H9 (cell line): ENCODE data around the gene CHL1. TPM values are rescaled to one million over a fixed set of nuclear protein-coding genes. Genes with fewer than 3 reads are reported as not detected.

ENCODE experiments used
- DNase-seq: peaks from one replicate; pipeline ENCODE4 v3.0.0-alpha.2; 2017
- H2AFZ ChIP-seq: one replicate; pipeline ENCODE4 v1.6.1; 2013; ENCODE audit warnings: mild to moderate bottlenecking, low read length, control low read depth, moderate library complexity
- H2AK5ac ChIP-seq: 2 replicates; pipeline ENCODE4 v1.6.1; 2013; ENCODE audit warnings: low read length, control low read depth, mixed read lengths; ENCODE audit not compliant: insufficient read length
- H2BK120ac ChIP-seq: one replicate; pipeline ENCODE4 v1.6.1; 2013; ENCODE audit warnings: low read depth, mild to moderate bottlenecking, low read length, control low read depth, inconsistent platforms; ENCODE audit not compliant: poor library complexity, severe bottlenecking
- H2BK12ac ChIP-seq: 2 replicates; pipeline ENCODE4 v1.6.1; 2013; ENCODE audit warnings: low read length, control low read depth, mixed read lengths, low read depth; ENCODE audit not compliant: insufficient read length
- H2BK15ac ChIP-seq: 2 replicates; pipeline ENCODE4 v1.6.1; 2013; ENCODE audit warnings: low read depth, low read length, control low read depth
- H2BK20ac ChIP-seq: one replicate; pipeline ENCODE4 v1.6.1; 2013; ENCODE audit warnings: low read depth, mild to moderate bottlenecking, low read length, control low read depth, inconsistent platforms; ENCODE audit not compliant: poor library complexity, severe bottlenecking
- H2BK5ac ChIP-seq: 2 replicates; pipeline ENCODE4 v1.6.1; 2013; ENCODE audit warnings: low read length, control low read depth, mixed read lengths; ENCODE audit not compliant: insufficient read length
- H3K14ac ChIP-seq: 2 replicates; pipeline ENCODE4 v1.6.1; 2013; ENCODE audit warnings: low read length, control low read depth; ENCODE audit not compliant: insufficient read depth
- H3K18ac ChIP-seq: 2 replicates; pipeline ENCODE4 v1.6.1; 2013; ENCODE audit warnings: low read depth, mild to moderate bottlenecking, mixed read lengths, low read length, control low read depth; ENCODE audit not compliant: insufficient read length
- H3K23ac ChIP-seq: 2 replicates; pipeline ENCODE4 v1.6.1; 2013; ENCODE audit warnings: low read length, control low read depth, mixed read lengths, low read depth; ENCODE audit not compliant: insufficient read length
- H3K23me2 ChIP-seq: 2 replicates; pipeline ENCODE4 v1.6.1; 2013; ENCODE audit warnings: low read depth, mild to moderate bottlenecking, mixed read lengths, low read length, control low read depth; ENCODE audit not compliant: insufficient read length, poor library complexity, severe bottlenecking
- H3K27ac ChIP-seq: 2 replicates; pipeline ENCODE4 v1.5.1; 2013; ENCODE audit warnings: low read length, control low read depth, mixed read lengths, low read depth; ENCODE audit not compliant: insufficient read length
- H3K27me3 ChIP-seq: 2 replicates; pipeline ENCODE4 v1.6.1; 2013; ENCODE audit warnings: low read length, control low read depth, inconsistent platforms; ENCODE audit not compliant: insufficient read depth
- H3K4ac ChIP-seq: 2 replicates; pipeline ENCODE4 v1.6.1; 2013; ENCODE audit warnings: low read depth, mild to moderate bottlenecking, control low read depth, inconsistent platforms, low read length, moderate library complexity
- H3K4me1 ChIP-seq: 2 replicates; pipeline ENCODE4 v1.6.1; 2013; ENCODE audit warnings: low read length, control low read depth, inconsistent platforms; ENCODE audit not compliant: insufficient read depth
- H3K4me2 ChIP-seq: 2 replicates; pipeline ENCODE4 v1.6.1; 2013; ENCODE audit warnings: low read length, control low read depth, mixed read lengths; ENCODE audit not compliant: insufficient read length, insufficient read depth
- H3K56ac ChIP-seq: 2 replicates; pipeline ENCODE4 v1.6.1; 2013; ENCODE audit warnings: low read depth, mild to moderate bottlenecking, mixed read lengths, low read length, control low read depth; ENCODE audit not compliant: insufficient read length
- H3K79me1 ChIP-seq: 2 replicates; pipeline ENCODE4 v1.6.1; 2013; ENCODE audit warnings: low read depth, mild to moderate bottlenecking, moderate library complexity, low read length, control low read depth, inconsistent platforms; ENCODE audit not compliant: insufficient read depth, poor library complexity, severe bottlenecking
- H3K79me2 ChIP-seq: 2 replicates; pipeline ENCODE4 v1.6.1; 2013; ENCODE audit warnings: low read length, control low read depth, inconsistent platforms; ENCODE audit not compliant: insufficient read depth
- H3K9ac ChIP-seq: 2 replicates; pipeline ENCODE4 v1.6.1; 2013; ENCODE audit warnings: low read length, control low read depth, mixed read lengths; ENCODE audit not compliant: insufficient read length; ENCODE audit errors: extremely low read depth
- H3K9me3 ChIP-seq: one replicate; pipeline ENCODE4 v1.6.1; 2013; ENCODE audit warnings: low read depth, low read length, inconsistent platforms; ENCODE audit not compliant: control insufficient read depth
- H3T11ph ChIP-seq: one replicate; pipeline ENCODE4 v1.6.1; 2013; ENCODE audit warnings: mild to moderate bottlenecking, low read length, control low read depth, inconsistent platforms
- H4K20me1 ChIP-seq: one replicate; pipeline ENCODE4 v1.6.1; 2013; ENCODE audit not compliant: control insufficient read depth, insufficient read length, insufficient read depth
- H4K5ac ChIP-seq: 2 replicates; pipeline ENCODE4 v1.6.1; 2013; ENCODE audit warnings: low read depth, mild to moderate bottlenecking, mixed read lengths, low read length, control low read depth; ENCODE audit not compliant: insufficient read length
- H4K8ac ChIP-seq: replicated peaks from 2 replicates; pipeline ENCODE4 v1.6.1; 2013; ENCODE audit warnings: low read length, control low read depth, mixed read lengths, low read depth; ENCODE audit not compliant: insufficient read length
- H4K91ac ChIP-seq: 2 replicates; pipeline ENCODE4 v1.6.1; 2013; ENCODE audit warnings: low read depth, mild to moderate bottlenecking, moderate library complexity, mixed read lengths, low read length, control low read depth; ENCODE audit not compliant: insufficient read length
- H3K27ac Mint-ChIP-seq, 3 experiments: 2 replicates in 2 of 3; 3 replicates in 1 of 3; pipeline ENCODE4 v1.8.0; 2020 to 2021; ENCODE audit warnings: mixed read lengths in 3 of 3, mild to moderate bottlenecking in 1 of 3, moderate library complexity in 1 of 3
- H3K27me3 Mint-ChIP-seq: 2 replicates; pipeline ENCODE4 v1.8.0; 2021; ENCODE audit warnings: low read depth, mild to moderate bottlenecking, moderate library complexity, mixed read lengths
- H3K36me3 Mint-ChIP-seq, 3 experiments: 2 replicates in 2 of 3; 3 replicates in 1 of 3; pipeline ENCODE4 v1.8.0; 2020 to 2021; ENCODE audit warnings: low read depth in 3 of 3, mixed read lengths in 3 of 3; ENCODE audit not compliant: insufficient read depth in 1 of 3
- H3K4me1 Mint-ChIP-seq, 2 experiments: 2 replicates each; pipeline ENCODE4 v1.8.0; 2020; ENCODE audit warnings: mixed read lengths in 2 of 2
- H3K4me3 Mint-ChIP-seq, 2 experiments: 2 replicates in 1 of 2; 3 replicates in 1 of 2; pipeline ENCODE4 v1.8.0; 2020 to 2021; ENCODE audit warnings: mild to moderate bottlenecking in 2 of 2, mixed read lengths in 2 of 2, moderate library complexity in 1 of 2
- H3K9me3 Mint-ChIP-seq, 2 experiments: 2 replicates in 1 of 2; 3 replicates in 1 of 2; pipeline ENCODE4 v1.8.0; 2020; ENCODE audit warnings: mild to moderate bottlenecking in 2 of 2, mixed read lengths in 2 of 2, moderate library complexity in 1 of 2
- CTCF ChIP-seq: fragments of 200-600 bp; sonication (generic); conservative IDR thresholded peaks from 3 replicates; pipeline ENCODE4 v1.8.0; 2021; ENCODE audit warnings: antibody characterized with exemption, mild to moderate bottlenecking
- WGBS: extraction: QIAGEN DNeasy Blood & Tissue Kit; methylation state at CpG from one replicate; pipeline ENCODE4 v1.1.7; 2013; ENCODE audit warnings: missing lambda C conversion rate, low lambda C conversion rate, mixed read lengths; ENCODE audit not compliant: insufficient read length; ENCODE audit errors: extremely low coverage; 5-methylcytosine and 5-hydroxymethylcytosine counted together
- total RNA-seq: library from RNA; stranded (reverse); gene quantifications from 2 replicates; pipeline ENCODE4 v1.2.1, GENCODE V29; 2021

The CHL1 gene
- total RNA-seq, 1 experiment from 2014 or later = not detected

GRCh38 chr3:364287-364686 is 167.7 kb downstream of the CHL1 start:
- Histone ChIP-seq H2BK15ac (no peak overlapping the region), H3K4me2 (no peak overlapping the region), H3T11ph (no peak overlapping the region), H4K5ac (no peak overlapping the region), H3K27me3 (no peaks in the 10 kb centered on the region), H4K20me1 (no peaks in the 10 kb centered on the region), H2AK5ac (no peak overlapping the region), H4K91ac (no peak overlapping the region), H3K4me1 (no peaks in the 10 kb centered on the region), H2BK12ac (no peak overlapping the region), H2AFZ (no peak overlapping the region), H3K23me2 (no peaks in the 10 kb centered on the region), H3K9ac (no peak overlapping the region), H3K18ac (no peak overlapping the region), H3K56ac (no peak overlapping the region), H3K79me1 (no peaks in the 10 kb centered on the region), H4K8ac (no peak overlapping the region), H3K9me3 (no peaks in the 10 kb centered on the region), H3K23ac (no peak overlapping the region), H2BK20ac (no peak overlapping the region), H2BK120ac (no peak overlapping the region), H3K4ac (no peak overlapping the region), H3K79me2 (no peaks in the 10 kb centered on the region), H2BK5ac (no peak overlapping the region), H3K27ac (no peak overlapping the region), H3K14ac (no peak overlapping the region)
- H3K27me3 Mint-ChIP-seq = peaks cover 8% of the 10 kb centered on the region; the same call in 1 of the 2 replicates
- H3K4me3 Mint-ChIP-seq = no peak overlapping the region
- H3K9me3 Mint-ChIP-seq = peaks cover 8 to 16% of the 10 kb centered on the region in 2 experiments
- WGBS = no CpG with 5 or more reads among the region's 4 CpGs
- H3K4me1 Mint-ChIP-seq = no peaks in the 10 kb centered on the region
- no peak overlapping the region for H3K27ac Mint-ChIP-seq
- no peak for DNase-seq
- peaks cover 2 to 4% (median 4%) of the 10 kb centered on the region in 3 experiments; a peak in 4 of 7 replicates for H3K36me3 Mint-ChIP-seq
- TF ChIP-seq CTCF = no peak
